SK-N-SH (cell line): Measurements from ENCODE around the gene SUN2. TPM values are rescaled to one million over a fixed set of nuclear protein-coding genes. Genes with fewer than 3 reads are reported as not detected.

ENCODE experiments used
- CTCF ChIA-PET: fragments of 300-600, 350-600 bp; formaldehyde crosslinking; extraction: SDS; loops from one replicate; lab custom pipeline; 2021; lab: Yijun Ruan, JAX
- POLR2A ChIA-PET: fragments of 350-600 bp; sonication (Branson Sonifier 250); formaldehyde crosslinking; extraction: SDS; loops from one replicate; lab custom pipeline; 2020; ENCODE audit warnings: antibody characterized with exemption, inconsistent platforms; lab: Yijun Ruan, JAX
- DNase-seq: peaks from one replicate; pipeline ENCODE4 v3.0.0; 2012
- H2AFZ ChIP-seq: fragments of 200-600 bp; sonication (generic); 2 replicates; pipeline ENCODE4 v1.8.1; 2016; ENCODE audit warnings: antibody characterized with exemption, mild to moderate bottlenecking, low read depth
- H3F3A ChIP-seq: fragments of 200-600 bp; sonication (generic); replicated peaks from 2 replicates; pipeline ENCODE3; 2016; ENCODE audit warnings: antibody characterized with exemption, mild to moderate bottlenecking; ENCODE audit not compliant: insufficient read depth
- H3K27ac ChIP-seq, 2 experiments: fragments of 200-500 bp in 1 of 2; fragments of 200-600 bp in 1 of 2; sonication (Bioruptor generic) in 1 of 2; sonication (generic), shearing (Covaris generic) in 1 of 2; 2 replicates each; pipeline versions ENCODE4 v1.5.1 to v1.6.1; 2014 to 2016; ENCODE audit warnings: low read depth in 2 of 2, inconsistent platforms in 1 of 2, low read length in 1 of 2, mild to moderate bottlenecking in 1 of 2, mixed read lengths in 1 of 2
- H3K27me3 ChIP-seq: fragments of 200-600 bp; sonication (generic), shearing (Covaris generic); 2 replicates; pipeline ENCODE4 v1.6.1; 2016; ENCODE audit warnings: mixed run types; ENCODE audit not compliant: insufficient read depth
- H3K36me3 ChIP-seq, 2 experiments: fragments of 200-500 bp in 1 of 2; fragments of 200-600 bp in 1 of 2; sonication (Bioruptor generic) in 1 of 2; sonication (generic) in 1 of 2; replicated peaks in 1 of 2; 2 replicates each; pipeline versions ENCODE3 to v1.5.1; 2014 to 2016; ENCODE audit warnings: low read length in 1 of 2, mild to moderate bottlenecking in 1 of 2; ENCODE audit not compliant: insufficient read depth in 2 of 2, control insufficient read depth in 1 of 2
- H3K4me1 ChIP-seq, 2 experiments: fragments of 200-500 bp in 1 of 2; fragments of 200-600 bp in 1 of 2; sonication (Bioruptor generic) in 1 of 2; sonication (generic), shearing (Covaris generic) in 1 of 2; 2 replicates each; pipeline versions ENCODE4 v1.5.1 to v1.6.1; 2014 to 2016; ENCODE audit warnings: low read depth in 1 of 2, low read length in 1 of 2, mixed run types in 1 of 2; ENCODE audit not compliant: insufficient read depth in 2 of 2, control insufficient read depth in 1 of 2
- H3K4me2 ChIP-seq: fragments of 200-600 bp; sonication (generic), shearing (Covaris generic); 2 replicates; pipeline ENCODE4 v1.6.1; 2017; ENCODE audit warnings: mixed run types
- H3K4me3 ChIP-seq, 2 experiments: fragments of 200-500 bp in 1 of 2; fragments of 200-600 bp in 1 of 2; sonication (Bioruptor generic) in 1 of 2; sonication (generic), shearing (Covaris generic) in 1 of 2; 2 replicates each; pipeline versions ENCODE4 v1.5.1 to v1.8.1; 2014 to 2016; ENCODE audit warnings: low read depth in 2 of 2, inconsistent platforms in 1 of 2, low read length in 1 of 2, mild to moderate bottlenecking in 1 of 2, mixed read lengths in 1 of 2, moderate library complexity in 1 of 2
- H3K79me2 ChIP-seq: fragments of 200-600 bp; sonication (generic); 2 replicates; pipeline ENCODE4 v1.8.1; 2017; ENCODE audit warnings: mild to moderate bottlenecking; ENCODE audit not compliant: insufficient read depth
- H3K9ac ChIP-seq: fragments of 200-600 bp; sonication (generic); 2 replicates; pipeline ENCODE4 v1.6.1; 2017; ENCODE audit warnings: mixed run types
- H3K9me2 ChIP-seq: fragments of 200-600 bp; sonication (generic); 2 replicates; pipeline ENCODE4 v1.6.1; 2017; ENCODE audit warnings: mixed run types
- H3K9me3 ChIP-seq: fragments of 200-600 bp; sonication (generic); 2 replicates; pipeline ENCODE4 v1.6.1; 2017; ENCODE audit warnings: mixed run types, mild to moderate bottlenecking, moderate library complexity
- H4K20me1 ChIP-seq: fragments of 200-600 bp; sonication (generic); 2 replicates; pipeline ENCODE4 v1.6.1; 2017; ENCODE audit warnings: mild to moderate bottlenecking, mixed run types; ENCODE audit not compliant: insufficient read depth
- IRF3 ChIP-seq: fragments of 150-350 bp; IDR thresholded peaks from 2 replicates; pipeline ENCODE4 v1.6.1; 2016; ENCODE audit warnings: mild to moderate bottlenecking, low read depth, low read length
- JUND ChIP-seq: IDR thresholded peaks from 2 replicates; pipeline ENCODE4 v1.4.0; 2012
- NFIC ChIP-seq: IDR thresholded peaks from 2 replicates; pipeline ENCODE4 v1.4.0; 2012; ENCODE audit warnings: borderline replicate concordance
- POLR2AphosphoS5 ChIP-seq: IDR thresholded peaks from 2 replicates; pipeline ENCODE4 v1.6.1; 2012; ENCODE audit warnings: low read depth, low read length
- RAD21 ChIP-seq: IDR thresholded peaks from 2 replicates; pipeline ENCODE4 v1.6.1; 2012; ENCODE audit warnings: mild to moderate bottlenecking, low read length
- RXRA ChIP-seq: IDR thresholded peaks from 2 replicates; pipeline ENCODE4 v1.4.0; 2012; ENCODE audit warnings: low read depth, mild to moderate bottlenecking, borderline replicate concordance
- SIN3A ChIP-seq: IDR thresholded peaks from 2 replicates; pipeline ENCODE4 v1.6.1; 2012; ENCODE audit warnings: low read depth, mild to moderate bottlenecking, low read length, moderate library complexity, borderline replicate concordance
- TEAD4 ChIP-seq: IDR thresholded peaks from 2 replicates; pipeline ENCODE4 v1.4.0; 2012; ENCODE audit warnings: mild to moderate bottlenecking, borderline replicate concordance; ENCODE audit not compliant: insufficient read depth
- ZBTB33 ChIP-seq: IDR thresholded peaks from 2 replicates; pipeline ENCODE4 v1.4.0; 2012; ENCODE audit warnings: low read depth, borderline replicate concordance
- WGBS: methylation state at CpG from one replicate; pipeline ENCODE4 v1.1.6; 2017; ENCODE audit warnings: low lambda C conversion rate; 5-methylcytosine and 5-hydroxymethylcytosine counted together
- polyA plus RNA-seq, 3 experiments: library from polyadenylated mRNA; depleted of rRNA; stranded (reverse); fragments of >200 nt; gene quantifications; 2 replicates each; pipeline ENCODE4 v1.2.3, GENCODE V29; 2012

The SUN2 gene
- polyA plus RNA-seq, 1 of the 3 experiments (the other 2 are of a cell fraction) = 10.2 TPM

- Histone ChIP-seq H3K4me3 (peak overlapping the region; percentile 65 to 70), H3K79me2 (peaks cover 69% of the 10 kb centered on the region), H3K9me3 (no peaks in the 10 kb centered on the region), H3K27me3 (no peaks in the 10 kb centered on the region), H3K36me3 (no peaks in the 10 kb centered on the region), H3K9me2 (no peaks in the 10 kb centered on the region), H3K9ac (no peak overlapping the region), H3F3A (peaks cover 29% of the 10 kb centered on the region), H4K20me1 (no peaks in the 10 kb centered on the region), H3K4me2 (peak overlapping the region; percentile 85), H3K27ac (0 out of 4 replicates have a peak overlapping the region, but pooled peaks of 1 of the 2 experiments have one; percentile 4), H2AFZ (no peak overlapping the region), H3K4me1 (peaks cover 7 to 20% of the 10 kb centered on the region in 2 experiments; a peak in 2 of 4 replicates)
- 94% methylated on average over 12 of the region's 13 CpGs for WGBS
- TF ChIP-seq IRF3 = no peak
- TF ChIP-seq NFIC = no peak
- no peak for TF ChIP-seq ZBTB33
- TF ChIP-seq TEAD4 = no peak
- TF ChIP-seq SIN3A = no peak
- DNase-seq = no peak
- ChIA-PET CTCF (interaction anchor here (1.0 to 3.0 kb wide), 3 partner anchors 10 to 34 kb away, joined by 3 to 13 read pairs (median 4); partner anchors contain the start of gene TOMM22), POLR2A (interaction anchor here (2.3 kb wide), 1 partner anchor 17 kb away, joined by 8 read pairs; the partner anchor contains the start of gene TOMM22)
Observed at GRCh38 chr22:38698407-38699094, 57.2 kb downstream of the SUN2 start.

- H3K9ac ChIP-seq = no peak overlapping the region; the same call in 1 of the 2 replicates
- H3K4me1 ChIP-seq = peaks cover 7 to 20% of the 10 kb centered on the region in 2 experiments; a peak in 2 of 4 replicates
- TF ChIP-seq JUND (no peak), SIN3A (no peak), RAD21 (no peak), POLR2AphosphoS5 (no peak), RXRA (no peak)
- POLR2A ChIA-PET = no interaction called here
- H2AFZ ChIP-seq = no peak overlapping the region
- CTCF ChIA-PET = interaction anchor here (1.0 to 3.0 kb wide), 2 partner anchors 9 to 16 kb away, joined by 3 to 13 read pairs; partner anchors contain the start of gene TOMM22
- no peaks in the 10 kb centered on the region for H3K9me2 ChIP-seq
- H3K4me3 ChIP-seq = peak overlapping the region in 1 of 2 experiments; percentile 32; a peak in 1 of 4 replicates
- H4K20me1 ChIP-seq = no peaks in the 10 kb centered on the region
- H3F3A ChIP-seq = peaks cover 29% of the 10 kb centered on the region
- H3K27me3 ChIP-seq = no peaks in the 10 kb centered on the region
- H3K36me3 ChIP-seq = no peaks in the 10 kb centered on the region
- peaks cover 78% of the 10 kb centered on the region for H3K79me2 ChIP-seq
- peak overlapping the region in 1 of 2 experiments; percentile 71; a peak in 2 of 4 replicates for H3K27ac ChIP-seq
- peak overlapping the region; percentile 85 for H3K4me2 ChIP-seq
- no peaks in the 10 kb centered on the region for H3K9me3 ChIP-seq
- DNase-seq = no peak
- 68% methylated on average over 7 of the region's 8 CpGs for WGBS
Observed at GRCh38 chr22:38697425-38698089, 58.2 kb downstream of the SUN2 start.
